Liver (tissue), 9 donors: ENCODE measurements around the gene RBM38. TPM values are rescaled to one million over a fixed set of nuclear protein-coding genes. Genes with fewer than 3 reads are reported as not detected.

Source experiments
- DNase-seq: peaks from one replicate; pipeline ENCODE4 v3.0.0-alpha.2; 2017; ENCODE audit warnings: low spot score
- H3K27ac ChIP-seq, 2 donors: one replicate each; pipeline ENCODE4 v1.7.0; 2013; ENCODE audit warnings: inconsistent platforms in 2 of 2, low read length in 2 of 2, control low read depth in 1 of 2, low read depth in 1 of 2, mild to moderate bottlenecking in 1 of 2
- H3K27me3 ChIP-seq, 4 donors: one replicate each; pipeline versions ENCODE4 v1.6.1 to v1.7.0; 2013; ENCODE audit warnings: low read length in 3 of 4, inconsistent platforms in 1 of 4, mild to moderate bottlenecking in 1 of 4, moderate library complexity in 1 of 4; ENCODE audit not compliant: control insufficient read depth in 4 of 4, insufficient read depth in 4 of 4
- H3K36me3 ChIP-seq, 4 donors: one replicate each; pipeline versions ENCODE4 v1.6.1 to v1.7.0; 2013; ENCODE audit warnings: low read length in 3 of 4, mild to moderate bottlenecking in 3 of 4, low read depth in 1 of 4, moderate library complexity in 1 of 4; ENCODE audit not compliant: control insufficient read depth in 4 of 4, insufficient read depth in 3 of 4
- H3K4me1 ChIP-seq, 4 donors: one replicate each; pipeline versions ENCODE4 v1.6.1 to v1.7.0; 2013; ENCODE audit warnings: low read length in 3 of 4, mild to moderate bottlenecking in 3 of 4, moderate library complexity in 1 of 4; ENCODE audit not compliant: control insufficient read depth in 4 of 4, insufficient read depth in 4 of 4
- H3K4me3 ChIP-seq, 3 donors: one replicate each; pipeline versions ENCODE4 v1.6.1 to v1.7.0; 2013; ENCODE audit warnings: low read length in 3 of 3, control low read depth in 1 of 3, low read depth in 1 of 3, mild to moderate bottlenecking in 1 of 3
- H3K9ac ChIP-seq, 2 donors: one replicate each; pipeline ENCODE4 v1.7.0; 2013; ENCODE audit warnings: low read length in 2 of 2, mild to moderate bottlenecking in 2 of 2, moderate library complexity in 2 of 2, control low read depth in 1 of 2, low read depth in 1 of 2
- H3K9me3 ChIP-seq, 4 donors: one replicate each; pipeline versions ENCODE4 v1.6.1 to v1.7.0; 2013; ENCODE audit warnings: low read length in 3 of 4; ENCODE audit not compliant: control insufficient read depth in 4 of 4
- EGR1 ChIP-seq, 2 donors: IDR thresholded peaks; 2 replicates each; pipeline ENCODE4 v1.6.1; 2016 to 2018; ENCODE audit warnings: antibody characterized with exemption in 2 of 2, low read depth in 2 of 2
- FOXA1 ChIP-seq: IDR thresholded peaks from 2 replicates; pipeline ENCODE4 v1.6.1; 2016; ENCODE audit warnings: antibody characterized with exemption
- FOXA2 ChIP-seq: IDR thresholded peaks from 2 replicates; pipeline ENCODE4 v1.6.1; 2016; ENCODE audit warnings: antibody characterized with exemption
- GABPA ChIP-seq, 2 donors: IDR thresholded peaks in 1 of 2; conservative IDR thresholded peaks in 1 of 2; 2 replicates each; pipeline ENCODE4 v1.6.1; 2016; ENCODE audit warnings: antibody characterized with exemption in 2 of 2, mild to moderate bottlenecking in 1 of 2, moderate library complexity in 1 of 2
- HNF4A ChIP-seq, 2 donors: conservative IDR thresholded peaks; 2 replicates each; pipeline ENCODE4 v1.6.1; 2016; ENCODE audit warnings: antibody characterized with exemption in 2 of 2, mild to moderate bottlenecking in 2 of 2
- HNF4G ChIP-seq: IDR thresholded peaks from 2 replicates; pipeline ENCODE4 v1.6.1; 2016; ENCODE audit warnings: antibody characterized with exemption
- JUND ChIP-seq, 2 donors: IDR thresholded peaks; 2 replicates each; pipeline ENCODE4 v1.6.1; 2016; ENCODE audit warnings: antibody characterized with exemption in 2 of 2
- NR2F2 ChIP-seq: IDR thresholded peaks from 2 replicates; pipeline ENCODE4 v1.6.1; 2016; ENCODE audit warnings: antibody characterized with exemption
- RAD21 ChIP-seq, 2 donors: IDR thresholded peaks; 2 replicates each; pipeline ENCODE4 v1.6.1; 2016; ENCODE audit warnings: antibody characterized with exemption in 2 of 2, mild to moderate bottlenecking in 2 of 2
- RXRA ChIP-seq, 2 donors: IDR thresholded peaks; 2 replicates each; pipeline ENCODE4 v1.6.1; 2017 to 2018; ENCODE audit warnings: antibody characterized with exemption in 2 of 2, mild to moderate bottlenecking in 1 of 2
- SP1 ChIP-seq: IDR thresholded peaks from 2 replicates; pipeline ENCODE4 v1.6.1; 2018; ENCODE audit warnings: antibody characterized with exemption, mild to moderate bottlenecking
- TAF1 ChIP-seq: conservative IDR thresholded peaks from 2 replicates; pipeline ENCODE4 v1.6.1; 2016; ENCODE audit warnings: antibody characterized with exemption, mild to moderate bottlenecking
- YY1 ChIP-seq: IDR thresholded peaks from 2 replicates; pipeline ENCODE4 v1.6.1; 2016; ENCODE audit warnings: antibody characterized with exemption, mild to moderate bottlenecking
- WGBS: extraction: QIAGEN DNeasy Blood & Tissue Kit; methylation state at CpG from one replicate; pipeline ENCODE4 v1.1.7; 2013; 5-methylcytosine and 5-hydroxymethylcytosine counted together
- polyA plus RNA-seq, 2 donors: library from polyadenylated mRNA; stranded (reverse) in 1 of 2; unstranded in 1 of 2; fragments of 200-250 nt in 1 of 2; fragments of >200 nt in 1 of 2; fragmentation: Nextera tagmentation in 1 of 2; extraction: Ambion mirVana in 1 of 2; gene quantifications; one replicate each; pipeline versions ENCODE4 v1.2.1 to v1.2.3, GENCODE V29; 2013 to 2015
- total RNA-seq, 2 donors: library from RNA; depleted of rRNA; stranded (reverse); fragments of >200 nt; gene quantifications; one replicate each; pipeline ENCODE4 v1.2.3, GENCODE V29; 2014
- TF ChIP-seq, protein P1 (sequence below): IDR thresholded peaks from 2 replicates; pipeline ENCODE4 v1.6.1; 2016; ENCODE audit warnings: antibody characterized with exemption
- TF ChIP-seq, protein P2 (sequence below): IDR thresholded peaks from 2 replicates; pipeline ENCODE4 v1.6.1; 2016; ENCODE audit warnings: antibody characterized with exemption
- TF ChIP-seq, protein P3 (sequence below): fragments of 150-350 bp; IDR thresholded peaks from 2 replicates; pipeline ENCODE4 v1.5.1; 2017; ENCODE audit warnings: improper control_type of control experiment, low read depth, low read length; ENCODE audit not compliant: missing input control
- TF ChIP-seq, protein P4 (sequence below): IDR thresholded peaks from 2 replicates; pipeline ENCODE4 v1.6.1; 2016; ENCODE audit warnings: antibody characterized with exemption, mild to moderate bottlenecking
- TF ChIP-seq, protein P5 (sequence below): IDR thresholded peaks from 2 replicates; pipeline ENCODE4 v1.6.1; 2016; ENCODE audit warnings: antibody characterized with exemption
- donor health status: healthy.
- donor health status: healthy.
- donor health status: healthy.
- donor health status: healthy.
- donor health status: healthy.

Gene RBM38
- total and polyA plus RNA-seq, 4 donors = 1.4 to 258 (median 6.0) TPM

DNA sequence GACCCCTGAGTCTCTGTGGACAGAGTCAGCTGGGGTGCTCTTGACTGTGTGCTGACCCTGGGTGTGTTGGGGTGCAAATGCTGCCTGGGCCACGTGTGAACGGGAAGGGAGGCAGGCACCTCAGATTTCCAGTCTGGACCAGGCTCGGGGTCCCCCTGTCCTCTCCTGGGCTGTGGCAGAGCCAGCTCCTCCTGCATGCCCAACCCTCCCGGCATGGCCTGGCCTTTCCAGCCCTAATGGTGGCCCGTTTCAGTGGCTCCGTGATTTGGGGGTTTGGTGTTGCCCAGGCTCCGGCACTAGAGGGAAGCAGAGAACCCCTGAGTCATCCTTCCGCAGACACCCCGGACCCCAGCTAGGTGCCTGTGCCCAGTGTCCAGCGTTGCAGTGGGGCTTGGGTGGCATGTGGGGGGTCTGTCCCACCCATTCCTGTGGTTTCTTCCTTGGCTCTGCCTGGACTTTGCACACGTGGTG, 9.1 kb downstream of the RBM38 start:
- Histone ChIP-seq H3K27me3 (no peaks in the 10 kb centered on the region), H3K36me3 (peaks cover 0 to 15% (median 7%) of the 10 kb centered on the region in 4 donors), H3K4me1 (peaks cover 0 to 13% (median 7%) of the 10 kb centered on the region in 4 donors), H3K9ac (no peak overlapping the region), H3K9me3 (no peaks in the 10 kb centered on the region), H3K27ac (no peak overlapping the region), H3K4me3 (no peak overlapping the region)
- 90% methylated on average over 11 of the region's 11 CpGs for whole genome bisulfite sequencing
- no peak for DNase-seq
- TF ChIP-seq RXRA (IDR thresholded peaks at IDR 0.05) (no peak), FOXA2 (no peak), JUND (IDR thresholded peaks at IDR 0.05) (no peak), SP1 (no peak), HNF4A (conservative IDR thresholded peaks at IDR 0.05) (no peak), NR2F2 (no peak), HNF4G (no peak), RAD21 (IDR thresholded peaks at IDR 0.05) (no peak), YY1 (no peak), TAF1 (no peak)
- TF ChIP-seq, protein P1, sequence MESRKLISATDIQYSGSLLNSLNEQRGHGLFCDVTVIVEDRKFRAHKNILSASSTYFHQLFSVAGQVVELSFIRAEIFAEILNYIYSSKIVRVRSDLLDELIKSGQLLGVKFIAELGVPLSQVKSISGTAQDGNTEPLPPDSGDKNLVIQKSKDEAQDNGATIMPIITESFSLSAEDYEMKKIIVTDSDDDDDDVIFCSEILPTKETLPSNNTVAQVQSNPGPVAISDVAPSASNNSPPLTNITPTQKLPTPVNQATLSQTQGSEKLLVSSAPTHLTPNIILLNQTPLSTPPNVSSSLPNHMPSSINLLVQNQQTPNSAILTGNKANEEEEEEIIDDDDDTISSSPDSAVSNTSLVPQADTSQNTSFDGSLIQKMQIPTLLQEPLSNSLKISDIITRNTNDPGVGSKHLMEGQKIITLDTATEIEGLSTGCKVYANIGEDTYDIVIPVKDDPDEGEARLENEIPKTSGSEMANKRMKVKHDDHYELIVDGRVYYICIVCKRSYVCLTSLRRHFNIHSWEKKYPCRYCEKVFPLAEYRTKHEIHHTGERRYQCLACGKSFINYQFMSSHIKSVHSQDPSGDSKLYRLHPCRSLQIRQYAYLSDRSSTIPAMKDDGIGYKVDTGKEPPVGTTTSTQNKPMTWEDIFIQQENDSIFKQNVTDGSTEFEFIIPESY = no peak
- TF ChIP-seq, protein P2, sequence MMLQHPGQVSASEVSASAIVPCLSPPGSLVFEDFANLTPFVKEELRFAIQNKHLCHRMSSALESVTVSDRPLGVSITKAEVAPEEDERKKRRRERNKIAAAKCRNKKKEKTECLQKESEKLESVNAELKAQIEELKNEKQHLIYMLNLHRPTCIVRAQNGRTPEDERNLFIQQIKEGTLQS = no peak

DNA sequence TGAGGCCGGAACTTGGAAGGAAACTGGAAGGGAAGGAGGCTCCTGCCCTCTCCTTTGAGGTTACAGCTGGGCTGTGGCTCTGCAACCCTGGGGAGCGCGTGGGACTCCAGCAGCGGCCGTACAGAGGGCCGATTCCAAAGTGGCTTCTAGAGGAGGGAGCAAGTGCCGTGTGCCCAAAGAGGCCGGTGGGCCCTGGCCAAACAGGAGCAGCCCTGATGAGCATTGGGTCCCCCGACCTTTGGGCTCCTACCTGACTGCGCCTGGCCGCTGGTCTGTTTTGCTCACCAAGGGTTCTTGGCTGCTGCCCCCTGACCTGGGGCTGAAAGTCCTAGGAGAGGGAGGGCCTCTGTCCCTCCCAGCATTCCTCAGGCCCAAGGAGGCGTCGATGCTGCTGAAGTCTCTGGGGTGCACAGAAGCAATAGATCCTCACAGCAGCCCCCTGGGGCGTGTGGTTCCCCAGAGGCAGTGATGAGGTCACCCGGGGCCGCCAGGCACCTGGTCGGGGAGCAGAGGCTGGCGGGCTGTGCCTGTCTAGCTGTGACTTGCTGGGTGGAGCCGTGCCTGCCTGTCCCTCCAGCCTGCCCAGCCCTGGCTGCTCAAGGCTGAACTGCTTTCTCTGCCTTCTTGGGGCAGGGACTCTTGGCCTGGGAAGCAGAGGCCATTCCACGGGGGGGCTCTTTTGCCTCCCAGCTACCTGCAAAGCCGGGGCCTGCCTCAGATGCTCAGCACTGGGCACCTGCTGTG, 9.8 kb downstream of the RBM38 start:
- TF ChIP-seq RXRA (IDR thresholded peaks at IDR 0.05) = no peak
- no peak for TF ChIP-seq TAF1
- TF ChIP-seq, protein P3, sequence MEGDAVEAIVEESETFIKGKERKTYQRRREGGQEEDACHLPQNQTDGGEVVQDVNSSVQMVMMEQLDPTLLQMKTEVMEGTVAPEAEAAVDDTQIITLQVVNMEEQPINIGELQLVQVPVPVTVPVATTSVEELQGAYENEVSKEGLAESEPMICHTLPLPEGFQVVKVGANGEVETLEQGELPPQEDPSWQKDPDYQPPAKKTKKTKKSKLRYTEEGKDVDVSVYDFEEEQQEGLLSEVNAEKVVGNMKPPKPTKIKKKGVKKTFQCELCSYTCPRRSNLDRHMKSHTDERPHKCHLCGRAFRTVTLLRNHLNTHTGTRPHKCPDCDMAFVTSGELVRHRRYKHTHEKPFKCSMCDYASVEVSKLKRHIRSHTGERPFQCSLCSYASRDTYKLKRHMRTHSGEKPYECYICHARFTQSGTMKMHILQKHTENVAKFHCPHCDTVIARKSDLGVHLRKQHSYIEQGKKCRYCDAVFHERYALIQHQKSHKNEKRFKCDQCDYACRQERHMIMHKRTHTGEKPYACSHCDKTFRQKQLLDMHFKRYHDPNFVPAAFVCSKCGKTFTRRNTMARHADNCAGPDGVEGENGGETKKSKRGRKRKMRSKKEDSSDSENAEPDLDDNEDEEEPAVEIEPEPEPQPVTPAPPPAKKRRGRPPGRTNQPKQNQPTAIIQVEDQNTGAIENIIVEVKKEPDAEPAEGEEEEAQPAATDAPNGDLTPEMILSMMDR = no peak
- no peak for TF ChIP-seq NR2F2
- TF ChIP-seq SP1 = no peak
- no peak for TF ChIP-seq EGR1 (IDR thresholded peaks at IDR 0.05; ENCODE audit: low read depth in 2 of 2)
- TF ChIP-seq GABPA (IDR thresholded peaks at IDR 0.05 in 1 of 2, conservative IDR thresholded peaks at IDR 0.05 in 1 of 2) = no peak
- TF ChIP-seq, protein P2 = no peak
- TF ChIP-seq FOXA2 = no peak
- TF ChIP-seq, protein P4, sequence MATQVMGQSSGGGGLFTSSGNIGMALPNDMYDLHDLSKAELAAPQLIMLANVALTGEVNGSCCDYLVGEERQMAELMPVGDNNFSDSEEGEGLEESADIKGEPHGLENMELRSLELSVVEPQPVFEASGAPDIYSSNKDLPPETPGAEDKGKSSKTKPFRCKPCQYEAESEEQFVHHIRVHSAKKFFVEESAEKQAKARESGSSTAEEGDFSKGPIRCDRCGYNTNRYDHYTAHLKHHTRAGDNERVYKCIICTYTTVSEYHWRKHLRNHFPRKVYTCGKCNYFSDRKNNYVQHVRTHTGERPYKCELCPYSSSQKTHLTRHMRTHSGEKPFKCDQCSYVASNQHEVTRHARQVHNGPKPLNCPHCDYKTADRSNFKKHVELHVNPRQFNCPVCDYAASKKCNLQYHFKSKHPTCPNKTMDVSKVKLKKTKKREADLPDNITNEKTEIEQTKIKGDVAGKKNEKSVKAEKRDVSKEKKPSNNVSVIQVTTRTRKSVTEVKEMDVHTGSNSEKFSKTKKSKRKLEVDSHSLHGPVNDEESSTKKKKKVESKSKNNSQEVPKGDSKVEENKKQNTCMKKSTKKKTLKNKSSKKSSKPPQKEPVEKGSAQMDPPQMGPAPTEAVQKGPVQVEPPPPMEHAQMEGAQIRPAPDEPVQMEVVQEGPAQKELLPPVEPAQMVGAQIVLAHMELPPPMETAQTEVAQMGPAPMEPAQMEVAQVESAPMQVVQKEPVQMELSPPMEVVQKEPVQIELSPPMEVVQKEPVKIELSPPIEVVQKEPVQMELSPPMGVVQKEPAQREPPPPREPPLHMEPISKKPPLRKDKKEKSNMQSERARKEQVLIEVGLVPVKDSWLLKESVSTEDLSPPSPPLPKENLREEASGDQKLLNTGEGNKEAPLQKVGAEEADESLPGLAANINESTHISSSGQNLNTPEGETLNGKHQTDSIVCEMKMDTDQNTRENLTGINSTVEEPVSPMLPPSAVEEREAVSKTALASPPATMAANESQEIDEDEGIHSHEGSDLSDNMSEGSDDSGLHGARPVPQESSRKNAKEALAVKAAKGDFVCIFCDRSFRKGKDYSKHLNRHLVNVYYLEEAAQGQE = no peak
- TF ChIP-seq JUND (IDR thresholded peaks at IDR 0.05) = no peak
- TF ChIP-seq, protein P1 = no peak
- TF ChIP-seq YY1 = no peak
- TF ChIP-seq HNF4G = no peak
- no peak for TF ChIP-seq FOXA1
- TF ChIP-seq RAD21 (IDR thresholded peaks at IDR 0.05) = no peak
- TF ChIP-seq HNF4A (conservative IDR thresholded peaks at IDR 0.05) = no peak
- TF ChIP-seq, protein P5, sequence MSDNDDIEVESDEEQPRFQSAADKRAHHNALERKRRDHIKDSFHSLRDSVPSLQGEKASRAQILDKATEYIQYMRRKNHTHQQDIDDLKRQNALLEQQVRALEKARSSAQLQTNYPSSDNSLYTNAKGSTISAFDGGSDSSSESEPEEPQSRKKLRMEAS = no peak
- H3K36me3 ChIP-seq = peaks cover 0 to 19% (median 5%) of the 10 kb centered on the region in 4 donors
- no peak for DNase-seq
- H3K9ac ChIP-seq = no peak overlapping the region
- no peaks in the 10 kb centered on the region for H3K27me3 ChIP-seq
- peaks cover 0 to 13% (median 7%) of the 10 kb centered on the region in 4 donors for H3K4me1 ChIP-seq
- 91% methylated on average over 21 of the region's 21 CpGs for WGBS
- no peak overlapping the region for H3K27ac ChIP-seq
- H3K9me3 ChIP-seq = no peaks in the 10 kb centered on the region
- H3K4me3 ChIP-seq = no peak overlapping the region
